Measurements from ENCODE around the gene RSKR. TPM values are rescaled to one million over a fixed set of nuclear protein-coding genes. Genes with fewer than 3 reads are reported as not detected.

Gene RSKR
- total RNA-seq, 1 experiment from 2014 or later: 21.7 TPM

GRCh38 chr17:28597606-28598383 is 16.2 kb downstream of the RSKR start:
- H3K27me3 ChIP-seq (ENCODE audit: insufficient read depth, low read depth): no peaks in the 10 kb centered on the region
- BruUV-seq (replicated peaks): no TSS peak
- CTCF ChIA-PET: no interaction called here

GRCh38 chr17:28592260-28592659 is 21.7 kb downstream of the RSKR start:
- POLR2A ChIA-PET (ENCODE audit: unreplicated experiment): no interaction called here
- no peaks in the 10 kb centered on the region for H3K9me2 ChIP-seq (ENCODE audit: insufficient read depth)
- no TSS peak for BruUV-seq (replicated peaks)
- DNase-seq: no peak
- H4K20me1 ChIP-seq (ENCODE audit: insufficient read depth): no peaks in the 10 kb centered on the region; the same call in 1 of the 2 replicates
- CTCF ChIA-PET: no interaction called here
- H3K9me3 ChIP-seq (ENCODE audit: insufficient read depth, low read depth): no peaks in the 10 kb centered on the region
- H2AFZ ChIP-seq: no peak overlapping the region
- H3K4me2 ChIP-seq: no peak overlapping the region
- H3K79me2 ChIP-seq (ENCODE audit: low read depth): peaks cover 2% of the 10 kb centered on the region
- no peak overlapping the region for H3K4me3 ChIP-seq
- H3K36me3 ChIP-seq (ENCODE audit: low read depth): peaks cover 34% of the 10 kb centered on the region
- H3K4me1 ChIP-seq (replicated peaks; ENCODE audit: insufficient read depth): peaks cover 1% of the 10 kb centered on the region
- intact Hi-C loops (cut with micrococcal nuclease; ENCODE audit: unreplicated experiment): no loop called here
- TF ChIP-seq EZH2 (IDR thresholded peaks at IDR 0.05; ENCODE audit: low read depth) (no peak), CTCF (conservative IDR thresholded peaks at IDR 0.05) (no peak)
- H3F3A ChIP-seq (ENCODE audit: insufficient read depth, low read depth): no peaks in the 10 kb centered on the region
- H3K27ac ChIP-seq: no peak overlapping the region
- H3K27me3 ChIP-seq (ENCODE audit: insufficient read depth, low read depth): no peaks in the 10 kb centered on the region

More at GRCh38 chr17:28597606-28598383, 16.2 kb downstream of the RSKR start:
- Histone ChIP-seq H3K27ac (peak overlapping the region; percentile 8; the same call in 1 of the 2 replicates), H3K9me2 (ENCODE audit: insufficient read depth) (no peaks in the 10 kb centered on the region), H4K20me1 (ENCODE audit: insufficient read depth) (no peaks in the 10 kb centered on the region), H3K4me3 (peak overlapping the region; percentile 79), H2AFZ (peak overlapping the region; percentile 99), H3K4me1 (replicated peaks; ENCODE audit: insufficient read depth) (peaks cover 17% of the 10 kb centered on the region), H3F3A (ENCODE audit: insufficient read depth, low read depth) (peaks cover 29% of the 10 kb centered on the region), H3K4me2 (peak overlapping the region; percentile 93), H3K79me2 (ENCODE audit: low read depth) (peaks cover 17% of the 10 kb centered on the region), H3K36me3 (ENCODE audit: low read depth) (peaks cover 9% of the 10 kb centered on the region; the same call in 1 of the 2 replicates), H3K9me3 (ENCODE audit: insufficient read depth, low read depth) (no peaks in the 10 kb centered on the region)
- intact Hi-C loops (cut with micrococcal nuclease; ENCODE audit: unreplicated experiment): no loop called here
- POLR2A ChIA-PET (ENCODE audit: unreplicated experiment): no interaction called here
- TF ChIP-seq EZH2 (IDR thresholded peaks at IDR 0.05; ENCODE audit: low read depth) (no peak), CTCF (conservative IDR thresholded peaks at IDR 0.05) (no peak)
- peak in 1 of 2 experiments; percentile 36 for DNase-seq

GRCh38 chr17:28585851-28586250 is 28.1 kb downstream of the RSKR start:
- H3K4me1 ChIP-seq (replicated peaks; ENCODE audit: insufficient read depth): no peaks in the 10 kb centered on the region
- no peaks in the 10 kb centered on the region; the same call in 1 of the 2 replicates for H4K20me1 ChIP-seq (ENCODE audit: insufficient read depth)
- H3K27me3 ChIP-seq (ENCODE audit: insufficient read depth, low read depth): no peaks in the 10 kb centered on the region
- peaks cover 28% of the 10 kb centered on the region for H3K36me3 ChIP-seq (ENCODE audit: low read depth)
- H3K9me3 ChIP-seq (ENCODE audit: insufficient read depth, low read depth): no peaks in the 10 kb centered on the region
- H3K27ac ChIP-seq: no peak overlapping the region
- H2AFZ ChIP-seq: no peak overlapping the region
- no peaks in the 10 kb centered on the region for H3K79me2 ChIP-seq (ENCODE audit: low read depth)
- no peak overlapping the region for H3K4me2 ChIP-seq
- POLR2A ChIA-PET (ENCODE audit: unreplicated experiment): no interaction called here
- no peak for TF ChIP-seq CTCF (conservative IDR thresholded peaks at IDR 0.05)
- no peak for TF ChIP-seq EZH2 (IDR thresholded peaks at IDR 0.05; ENCODE audit: low read depth)
- no peak overlapping the region for H3K4me3 ChIP-seq
- intact Hi-C loops (cut with micrococcal nuclease; ENCODE audit: unreplicated experiment): no loop called here
- no peaks in the 10 kb centered on the region for H3K9me2 ChIP-seq (ENCODE audit: insufficient read depth)
- CTCF ChIA-PET: no interaction called here
- no TSS peak for BruUV-seq (replicated peaks)
- no peak for DNase-seq
- H3F3A ChIP-seq (ENCODE audit: insufficient read depth, low read depth): no peaks in the 10 kb centered on the region

All from PC-9 (cell line).